ENCODE results near the gene COX7B.

The COX7B gene

GRCh38 chrX:77945910-77946545 is 46.8 kb downstream of the COX7B start:
- DNase-seq (ENCODE audit: low spot score): no peak

DNA sequence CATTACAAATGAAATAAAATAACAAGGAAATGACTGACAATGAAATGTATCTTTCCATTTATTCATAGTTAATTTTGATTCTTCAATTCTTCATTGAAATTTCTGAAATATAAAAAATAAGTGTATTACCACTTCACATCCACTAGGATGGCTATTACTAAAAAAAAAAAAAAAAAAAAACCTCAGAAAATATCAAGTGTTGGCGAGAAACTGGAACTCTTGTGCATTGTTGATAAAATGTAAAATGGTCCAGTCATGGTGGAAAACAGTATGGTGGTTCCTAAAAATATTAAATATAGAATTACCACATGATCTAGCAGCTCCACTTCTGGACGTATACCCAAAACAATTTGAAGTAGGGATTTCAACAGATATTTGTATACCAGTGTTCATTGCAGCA is 47.3 kb downstream of the COX7B start:
- DNase-seq (ENCODE audit: low spot score): no peak

- DNase-seq (ENCODE audit: low spot score): no peak
These were observed 50.6 kb downstream of the COX7B start for GRCh38 chrX:77949840-77950239.

GRCh38 chrX:77952173-77952572 is 52.9 kb downstream of the COX7B start:
- DNase-seq (ENCODE audit: low spot score): no peak

DNA sequence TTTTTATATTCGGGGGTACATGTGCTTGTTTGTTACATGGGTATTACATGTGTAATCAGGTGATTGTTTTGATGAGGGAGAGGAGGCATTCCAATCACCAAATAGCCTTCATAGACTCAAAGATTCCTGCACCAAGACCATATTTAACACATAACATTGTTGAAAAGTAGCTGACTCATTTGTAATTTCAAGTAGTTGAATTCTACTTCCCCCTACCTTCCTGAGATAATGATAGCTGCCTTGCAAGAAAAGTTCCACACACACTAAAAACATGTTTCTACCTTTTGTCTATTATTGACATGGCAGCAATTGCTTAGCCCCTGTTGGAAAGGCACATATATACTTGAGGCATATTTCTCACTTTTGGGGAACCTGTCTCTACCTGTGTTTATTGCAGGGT is 54.0 kb downstream of the COX7B start:
- DNase-seq (ENCODE audit: low spot score): no peak

DNA sequence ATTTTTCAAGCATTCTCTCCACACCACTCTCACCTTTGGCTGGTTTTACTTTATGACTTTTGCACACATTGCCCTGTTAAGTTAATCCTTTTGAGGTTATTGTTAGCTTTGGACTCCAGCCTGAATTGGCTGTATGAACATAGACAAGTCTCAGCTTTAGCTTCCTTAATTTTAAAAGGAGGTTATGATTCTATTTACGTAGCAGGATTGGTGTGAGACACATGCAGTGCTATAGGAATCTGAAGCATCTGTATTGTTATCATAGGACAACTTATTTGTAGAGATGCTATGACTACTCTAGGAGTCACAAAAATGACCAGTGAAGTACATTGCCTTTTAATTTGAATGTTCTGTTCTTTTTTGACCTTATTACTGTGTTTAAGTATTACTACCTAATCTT is 54.4 kb downstream of the COX7B start:
- no peak for DNase-seq (ENCODE audit: low spot score)
